GM12878 (cell line): Measurements from ENCODE around the gene PLA2G4E. TPM values are rescaled to one million over a fixed set of nuclear protein-coding genes. Genes with fewer than 3 reads are reported as not detected.

Experiments used
- ATAC-seq: fragments of 200-7000 bp; cut with Tn5 transposase; 3 replicates; pipeline ENCODE4 v1.9.1; 2020; ENCODE audit warnings: mild to moderate bottlenecking, moderate library complexity
- BruUV-seq: library from RNA; stranded (reverse); fragments of 400-500 nt; replicated peaks from 2 replicates; lab custom pipeline; 2021; lab: Mats Ljungman, UMichigan
- CTCF ChIA-PET: fragments of 300-600 bp; sonication (Branson Sonifier 250); formaldehyde crosslinking; extraction: SDS; loops from one replicate; lab custom pipeline; 2021; ENCODE audit warnings: inconsistent platforms; lab: Yijun Ruan, JAX
- POLR2A ChIA-PET: fragments of 350-600 bp; formaldehyde crosslinking; extraction: SDS; loops from one replicate; lab custom pipeline; 2021; ENCODE audit warnings: inconsistent platforms; lab: Charles Lee
- RAD21 ChIA-PET: fragments of 300-600 bp; sonication (Branson Sonifier 250); formaldehyde crosslinking; loops from one replicate; lab custom pipeline; 2023; ENCODE audit warnings: antibody characterized with exemption; ENCODE audit not compliant: unreplicated experiment; lab: Charles Lee
- SMC1A ChIA-PET: fragments of 300-600 bp; sonication (Branson Sonifier 250); formaldehyde crosslinking; loops from one replicate; lab custom pipeline; 2023; ENCODE audit not compliant: unreplicated experiment, uncharacterized antibody; lab: Charles Lee
- DNase-seq: peaks from one replicate; pipeline ENCODE4 v3.0.0-alpha.2; 2011; ENCODE audit warnings: low read depth, low spot score
- FAIRE-seq: peaks from 3 replicates; lab custom pipeline; 2011; peaks lifted over from hg19 to GRCh38; lab: Jason Lieb, UNC
- H2AFZ ChIP-seq: 2 replicates; pipeline ENCODE4 v1.6.0; 2011; ENCODE audit warnings: low read depth, low read length, control low read depth; ENCODE audit not compliant: control insufficient read depth
- H3K27ac ChIP-seq: 2 replicates; pipeline ENCODE4 v1.5.1; 2011; ENCODE audit warnings: control low read depth; ENCODE audit not compliant: control insufficient read depth, insufficient read depth
- H3K27me3 ChIP-seq, 2 experiments: replicated peaks in 1 of 2; 2 replicates each; pipeline versions ENCODE4 v1.6.0 to v1.6.1; 2011; ENCODE audit warnings: low read length in 1 of 2; ENCODE audit not compliant: control insufficient read depth in 2 of 2, insufficient read depth in 2 of 2
- H3K36me3 ChIP-seq, 2 experiments: 2 replicates each; pipeline ENCODE4 v1.5.1; 2011; ENCODE audit warnings: low read length in 1 of 2; ENCODE audit not compliant: control insufficient read depth in 2 of 2, insufficient read depth in 2 of 2
- H3K4me1 ChIP-seq: 2 replicates; pipeline ENCODE4 v1.6.1; 2011; ENCODE audit warnings: mild to moderate bottlenecking, low read length, moderate library complexity, mixed read lengths; ENCODE audit not compliant: control insufficient read depth, insufficient read depth
- H3K4me2 ChIP-seq: 2 replicates; pipeline ENCODE4 v1.6.0; 2011; ENCODE audit warnings: control low read depth; ENCODE audit not compliant: control insufficient read depth, insufficient read depth
- H3K4me3 ChIP-seq: fragments of 200-600 bp; sonication (generic); 2 replicates; pipeline ENCODE4 v1.5.1; 2016
- H3K79me2 ChIP-seq: 2 replicates; pipeline ENCODE4 v1.6.0; 2011; ENCODE audit warnings: low read length; ENCODE audit not compliant: control insufficient read depth, insufficient read depth
- H3K9ac ChIP-seq: 2 replicates; pipeline ENCODE4 v1.8.0; 2011; ENCODE audit warnings: low read length, control low read depth, mixed read lengths; ENCODE audit not compliant: control insufficient read depth, insufficient read depth
- H3K9me3 ChIP-seq: replicated peaks from 3 replicates; pipeline ENCODE4 v1.5.1; 2011; ENCODE audit warnings: mild to moderate bottlenecking, low read length; ENCODE audit not compliant: control insufficient read depth, insufficient read depth
- H4K20me1 ChIP-seq: 2 replicates; pipeline ENCODE4 v1.6.0; 2011; ENCODE audit not compliant: control insufficient read depth, insufficient read depth
- MXI1 ChIP-seq: fragments of 150-350 bp; IDR thresholded peaks from 2 replicates; pipeline ENCODE4 v1.6.1; 2011; ENCODE audit warnings: low read depth, mild to moderate bottlenecking, inconsistent platforms, low read length, improper control_type of control experiment
- POU2F2 ChIP-seq: IDR thresholded peaks from 3 replicates; pipeline ENCODE4 v1.6.1; 2011; ENCODE audit warnings: low read depth, mild to moderate bottlenecking, low read length, borderline replicate concordance
- TCF3 ChIP-seq: IDR thresholded peaks from 2 replicates; pipeline ENCODE4 v1.6.1; 2012; ENCODE audit warnings: low read depth, mild to moderate bottlenecking, low read length, borderline replicate concordance; ENCODE audit not compliant: insufficient read depth
- ZNF207 ChIP-seq: fragments of 450-650 bp; IDR thresholded peaks from 2 replicates; pipeline ENCODE4 v1.6.1; 2014; ENCODE audit warnings: antibody characterized with exemption, mild to moderate bottlenecking, borderline replicate concordance
- WGBS: methylation state at CpG from one replicate; pipeline ENCODE4 v1.1.6; 2016; ENCODE audit warnings: low lambda C conversion rate; ENCODE audit not compliant: insufficient replicate concordance, insufficient coverage; ENCODE audit errors: missing lambda C conversion rate; 5-methylcytosine and 5-hydroxymethylcytosine counted together
- in situ Hi-C: fragments of 300-500 bp; cut with MboI; formaldehyde crosslinking; loops from 9 replicates; pipeline ENCODE4 v1.14.3; 2018; ENCODE audit warnings: mixed read lengths
- intact Hi-C: fragments of 100-400 bp; cut with micrococcal nuclease; formaldehyde crosslinking; loops from one replicate; pipeline ENCODE4 v1.14.2; 2022; ENCODE audit not compliant: unreplicated experiment
- polyA plus RNA-seq, 11 experiments: library from polyadenylated mRNA; depleted of rRNA in 4 of 11; unstranded in 6 of 11; stranded (reverse) in 5 of 11; fragments of >200 nt; fragmentation: Nextera tagmentation in 4 of 11; fragmentation: Illumina TruSeq in 1 of 11; extraction: Ambion mirVana in 4 of 11; extraction: Trizol in 1 of 11; gene quantifications; 1 replicate in 1 of 11; 2 replicates in 10 of 11; pipeline versions ENCODE4 v1.2.1 to v1.2.3, GENCODE V29; 2011 to 2016; ENCODE audit warnings: inconsistent platforms in 2 of 11, missing spikeins in 2 of 11, low read depth in 1 of 11
- total RNA-seq, 4 experiments: library from RNA; depleted of rRNA in 3 of 4; stranded (reverse); fragments of >200 nt in 3 of 4; fragmentation: Illumina TruSeq in 1 of 4; extraction: Trizol in 1 of 4; gene quantifications; 2 replicates each; pipeline versions ENCODE4 v1.2.1 to v1.2.3, GENCODE V29; 2013 to 2021
- TF ChIP-seq, protein P1 (sequence below): IDR thresholded peaks from 2 replicates; pipeline ENCODE4 v1.6.1; 2011; ENCODE audit warnings: borderline replicate concordance, low read depth, mild to moderate bottlenecking, moderate library complexity, mixed read lengths, low read length; ENCODE audit not compliant: insufficient read depth; ENCODE audit errors: extremely low read length
- TF ChIP-seq, protein P2 (sequence below): fragments of 450-650 bp; IDR thresholded peaks from 2 replicates; pipeline ENCODE4 v1.6.1; 2017; ENCODE audit warnings: borderline replicate concordance

PLA2G4E gene
- total and polyA plus RNA-seq, 10 of the 15 experiments (the other 5 are each of a cell fraction or from before 2014, with no cell fraction given): 0.05 to 0.32 (median 0.06) TPM; not detected in 5

DNA sequence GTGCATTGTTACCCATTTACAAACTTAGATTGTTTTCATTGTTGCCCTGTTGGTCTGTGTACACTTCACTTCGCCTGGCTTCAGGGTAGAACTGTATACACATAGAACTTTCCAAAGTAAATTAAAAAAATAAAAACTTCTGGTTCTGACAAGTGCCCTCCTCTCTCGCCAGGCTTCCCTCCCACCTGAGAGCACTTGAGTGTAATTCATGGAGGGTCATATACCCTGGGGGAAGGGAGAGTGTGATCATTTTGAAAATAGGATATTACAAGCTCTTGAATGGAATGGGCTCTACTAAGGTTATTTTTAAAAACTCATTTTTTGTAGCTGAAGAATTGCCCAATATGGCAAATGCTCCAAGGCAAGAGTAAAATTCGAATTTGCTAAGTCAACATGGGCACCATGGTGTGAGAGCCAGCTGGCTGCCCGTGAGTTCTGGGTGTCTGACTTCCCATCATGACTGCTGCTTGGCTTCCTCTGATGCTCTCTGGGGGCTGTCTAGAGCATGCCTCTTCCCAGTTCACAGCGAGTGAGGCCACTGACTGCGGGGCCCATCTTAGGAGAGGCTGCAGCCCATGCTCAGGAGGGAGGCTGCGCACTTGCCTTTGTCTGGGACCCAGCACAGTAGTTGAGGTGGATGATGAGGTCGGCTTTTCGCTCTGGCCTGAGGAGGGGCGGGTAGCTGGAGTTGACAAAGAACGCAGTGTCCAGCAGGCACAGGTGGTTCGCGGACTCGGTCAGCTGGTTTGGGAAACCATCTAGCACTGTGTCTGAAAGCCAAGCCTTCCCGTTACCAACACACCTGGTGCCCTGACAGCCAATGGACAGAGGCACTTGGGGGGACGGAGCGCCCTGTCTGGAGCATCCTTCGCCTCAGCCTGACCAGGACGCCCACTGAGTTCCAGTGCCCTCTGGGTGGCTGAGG is 35.3 kb downstream of the PLA2G4E start:
- H3K4me1 ChIP-seq: no peaks in the 10 kb centered on the region
- ATAC-seq: no peak
- no peak overlapping the region for H3K9ac ChIP-seq
- no peak overlapping the region for H3K4me3 ChIP-seq
- TF ChIP-seq TCF3: no peak
- TF ChIP-seq, protein P1, sequence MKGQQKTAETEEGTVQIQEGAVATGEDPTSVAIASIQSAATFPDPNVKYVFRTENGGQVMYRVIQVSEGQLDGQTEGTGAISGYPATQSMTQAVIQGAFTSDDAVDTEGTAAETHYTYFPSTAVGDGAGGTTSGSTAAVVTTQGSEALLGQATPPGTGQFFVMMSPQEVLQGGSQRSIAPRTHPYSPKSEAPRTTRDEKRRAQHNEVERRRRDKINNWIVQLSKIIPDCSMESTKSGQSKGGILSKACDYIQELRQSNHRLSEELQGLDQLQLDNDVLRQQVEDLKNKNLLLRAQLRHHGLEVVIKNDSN: no peak
- TF ChIP-seq ZNF207: no peak
- TF ChIP-seq, protein P2, sequence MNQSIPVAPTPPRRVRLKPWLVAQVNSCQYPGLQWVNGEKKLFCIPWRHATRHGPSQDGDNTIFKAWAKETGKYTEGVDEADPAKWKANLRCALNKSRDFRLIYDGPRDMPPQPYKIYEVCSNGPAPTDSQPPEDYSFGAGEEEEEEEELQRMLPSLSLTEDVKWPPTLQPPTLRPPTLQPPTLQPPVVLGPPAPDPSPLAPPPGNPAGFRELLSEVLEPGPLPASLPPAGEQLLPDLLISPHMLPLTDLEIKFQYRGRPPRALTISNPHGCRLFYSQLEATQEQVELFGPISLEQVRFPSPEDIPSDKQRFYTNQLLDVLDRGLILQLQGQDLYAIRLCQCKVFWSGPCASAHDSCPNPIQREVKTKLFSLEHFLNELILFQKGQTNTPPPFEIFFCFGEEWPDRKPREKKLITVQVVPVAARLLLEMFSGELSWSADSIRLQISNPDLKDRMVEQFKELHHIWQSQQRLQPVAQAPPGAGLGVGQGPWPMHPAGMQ: no peak
- no peak for TF ChIP-seq POU2F2
- no peak for TF ChIP-seq MXI1
- POLR2A ChIA-PET: interaction anchor here (0.5 kb wide), 1 partner anchor 17 kb away, joined by 5 read pairs; no protein-coding TSS in a partner anchor
- SMC1A ChIA-PET: interaction anchor here (1.0 to 1.6 kb wide), 5 partner anchors 10 to 74 kb away, joined by 3 to 5 read pairs (median 4); no protein-coding TSS in a partner anchor
- H3K4me2 ChIP-seq: no peak overlapping the region
- no peak for DNase-seq
- no peaks in the 10 kb centered on the region; a peak in 1 of 4 replicates for H3K27me3 ChIP-seq
- no peak for FAIRE-seq
- in situ Hi-C loops: no loop called here
- H4K20me1 ChIP-seq: no peaks in the 10 kb centered on the region
- BruUV-seq: no TSS peak
- WGBS: 48% methylated on average over 19 of the region's 19 CpGs
- H3K79me2 ChIP-seq: no peaks in the 10 kb centered on the region
- RAD21 ChIA-PET: interaction anchor here (1.5 kb wide), 1 partner anchor 104 kb away, joined by 3 read pairs; no protein-coding TSS in a partner anchor
- CTCF ChIA-PET: interaction anchor here (0.8 to 11.8 kb wide), 9 partner anchors 13 to 212 kb away, joined by 3 to 137 read pairs (median 3); partner anchors contain the start of gene EHD4
- no peak overlapping the region for H3K27ac ChIP-seq
- H2AFZ ChIP-seq: no peak overlapping the region
- H3K9me3 ChIP-seq: no peaks in the 10 kb centered on the region
- intact Hi-C loops: no loop called here
- no peaks in the 10 kb centered on the region for H3K36me3 ChIP-seq
